ENCODE measurements around the gene BDNF.

The BDNF gene

DNA sequence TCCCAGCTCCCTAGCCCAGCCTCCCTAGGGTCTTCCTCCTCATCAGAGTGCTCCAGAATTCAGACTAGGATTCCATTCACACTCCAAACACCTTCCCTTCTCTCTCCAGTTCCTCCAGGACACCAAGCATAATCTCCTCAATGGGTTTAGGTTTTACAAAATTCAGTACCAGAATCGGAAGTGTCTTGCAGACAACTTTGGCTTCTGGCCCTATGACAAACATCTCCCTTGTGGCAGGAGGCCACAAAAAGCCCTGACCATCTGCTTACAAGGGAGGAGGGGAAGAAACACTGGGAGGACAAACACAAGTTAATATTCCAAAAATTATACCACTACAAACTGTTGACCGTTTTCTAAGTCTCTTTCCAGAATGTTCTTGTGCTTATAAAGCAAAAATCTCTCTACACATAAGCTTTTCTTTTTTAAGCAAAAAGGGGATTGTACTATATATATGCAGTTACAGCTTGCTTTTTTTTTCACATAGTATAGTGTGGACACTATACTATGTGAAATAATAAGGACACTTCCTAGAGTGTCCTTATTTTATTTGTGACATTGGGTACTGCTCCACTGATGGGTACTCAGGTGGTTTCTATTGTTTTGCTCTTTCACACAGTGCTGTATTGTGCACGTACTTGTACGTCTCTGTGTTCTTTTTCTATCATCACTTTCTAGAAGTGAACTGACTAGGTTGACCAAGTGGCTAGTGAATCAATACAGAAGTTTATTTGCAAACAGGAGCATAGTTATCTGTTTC lies 78.7 kb downstream of the BDNF start:
- Histone ChIP-seq H3K36me3 (ENCODE audit: insufficient read depth, low read length) (no peaks in the 10 kb centered on the region), H3K9me3 (replicated peaks; ENCODE audit: low read length) (no peaks in the 10 kb centered on the region), H3K4me3 (ENCODE audit: low read length) (no peak overlapping the region), H3K4me2 (ENCODE audit: low read length) (no peak overlapping the region), H3K27me3 (ENCODE audit: control insufficient read depth, insufficient read depth, low read length) (no peaks in the 10 kb centered on the region), H3K4me1 (ENCODE audit: control insufficient read depth, insufficient read depth, low read length) (peaks cover 23% of the 10 kb centered on the region), H3K9ac (ENCODE audit: low read depth, low read length) (no peak overlapping the region)

DNA sequence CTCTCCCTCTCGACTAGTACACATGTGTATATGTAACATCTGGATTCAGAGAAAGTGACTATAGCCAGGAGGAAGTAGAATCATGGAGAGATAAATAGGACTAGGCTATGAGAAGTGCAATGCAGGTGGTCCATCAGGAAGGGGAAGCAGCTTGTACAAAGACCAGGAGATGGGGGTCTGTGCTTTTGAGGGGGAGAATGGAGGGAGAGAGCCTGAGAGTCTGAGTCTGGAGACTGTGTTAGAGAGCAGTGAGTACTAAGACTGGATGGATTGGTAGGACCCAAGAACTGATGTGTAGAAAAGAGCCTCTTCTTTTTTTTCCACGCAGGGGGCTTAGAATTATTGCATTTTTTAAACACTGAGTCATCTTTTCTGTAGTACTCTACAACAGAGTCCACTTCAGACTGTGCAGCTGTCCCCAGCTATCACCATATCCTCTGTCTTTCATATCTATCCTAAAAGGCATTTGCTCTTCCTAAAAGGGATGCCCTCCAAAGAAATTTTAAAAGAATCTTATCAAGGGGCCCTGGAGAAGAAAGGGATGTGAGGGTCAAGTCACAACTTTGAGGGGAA lies 80.4 kb downstream of the BDNF start:
- Histone ChIP-seq H3K36me3 (ENCODE audit: insufficient read depth, low read length) (no peaks in the 10 kb centered on the region), H3K4me1 (ENCODE audit: control insufficient read depth, insufficient read depth, low read length) (peaks cover 23% of the 10 kb centered on the region), H3K4me3 (ENCODE audit: low read length) (no peak overlapping the region), H3K4me2 (ENCODE audit: low read length) (no peak overlapping the region), H3K27me3 (ENCODE audit: control insufficient read depth, insufficient read depth, low read length) (no peaks in the 10 kb centered on the region), H3K9ac (ENCODE audit: low read depth, low read length) (no peak overlapping the region), H3K9me3 (replicated peaks; ENCODE audit: low read length) (no peaks in the 10 kb centered on the region)

DNA sequence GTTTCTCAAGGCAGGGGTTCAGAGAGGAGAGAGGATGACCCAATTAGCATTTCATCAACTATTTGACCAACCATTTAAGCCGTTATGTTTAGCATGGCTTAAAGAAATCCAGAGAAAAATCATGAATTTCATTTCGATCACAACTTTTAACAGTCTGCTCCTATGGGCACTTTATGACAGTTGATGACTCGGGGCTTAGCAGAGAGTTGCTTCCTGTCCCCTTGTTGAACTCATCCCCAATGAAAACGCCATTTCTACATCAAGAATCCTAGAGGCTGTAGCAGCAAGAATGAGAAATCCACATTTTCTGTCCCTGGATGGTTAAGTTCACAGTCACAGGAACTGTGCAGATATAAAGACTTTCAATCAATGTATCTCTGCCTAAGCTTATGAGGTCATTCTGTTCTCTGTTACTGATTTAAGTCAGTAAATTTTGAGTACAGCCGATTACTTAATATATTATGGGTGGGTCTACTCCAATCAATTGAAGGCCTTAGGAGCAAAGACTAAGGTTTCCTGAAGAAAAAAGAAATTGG lies 81.1 kb downstream of the BDNF start:
- Histone ChIP-seq H3K9me3 (replicated peaks; ENCODE audit: low read length) (no peaks in the 10 kb centered on the region), H3K4me3 (ENCODE audit: low read length) (no peak overlapping the region), H3K27me3 (ENCODE audit: control insufficient read depth, insufficient read depth, low read length) (no peaks in the 10 kb centered on the region), H3K4me1 (ENCODE audit: control insufficient read depth, insufficient read depth, low read length) (peaks cover 23% of the 10 kb centered on the region), H3K36me3 (ENCODE audit: insufficient read depth, low read length) (no peaks in the 10 kb centered on the region), H3K4me2 (ENCODE audit: low read length) (peak overlapping the region; percentile 10), H3K9ac (ENCODE audit: low read depth, low read length) (no peak overlapping the region)

DNA sequence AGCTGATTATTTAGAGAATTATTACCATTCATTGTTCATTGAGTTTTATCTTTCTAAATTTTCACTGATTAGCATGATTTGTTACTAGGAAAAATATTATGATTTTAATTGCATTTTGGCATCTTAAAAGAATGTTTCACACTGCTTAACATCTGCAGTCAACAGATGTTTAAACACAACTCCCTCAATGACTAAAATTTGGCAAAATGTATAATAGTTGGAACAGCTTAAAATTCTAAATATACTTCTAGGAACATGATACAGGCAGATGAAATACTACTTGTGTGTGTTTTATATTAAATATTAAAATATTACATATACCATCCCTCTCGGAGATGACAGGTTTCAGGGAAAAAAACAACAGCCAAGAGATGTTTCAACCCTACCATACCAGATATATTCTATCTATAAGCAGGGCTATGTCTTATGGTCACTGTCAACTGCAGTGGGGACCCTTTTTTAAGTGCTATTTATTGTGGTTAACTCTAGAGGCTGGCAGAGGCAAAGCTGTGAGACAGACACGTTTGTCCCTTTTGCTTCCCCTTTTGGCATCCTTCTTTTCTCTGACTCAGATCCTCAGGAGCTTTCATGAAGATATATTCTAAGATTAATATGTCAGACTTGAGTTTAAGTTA lies 81.9 kb downstream of the BDNF start:
- Histone ChIP-seq H3K4me2 (ENCODE audit: low read length) (peak overlapping the region; percentile 10), H3K9me3 (replicated peaks; ENCODE audit: low read length) (no peaks in the 10 kb centered on the region), H3K4me3 (ENCODE audit: low read length) (no peak overlapping the region), H3K4me1 (ENCODE audit: control insufficient read depth, insufficient read depth, low read length) (peaks cover 27% of the 10 kb centered on the region), H3K9ac (ENCODE audit: low read depth, low read length) (no peak overlapping the region), H3K27me3 (ENCODE audit: control insufficient read depth, insufficient read depth, low read length) (no peaks in the 10 kb centered on the region), H3K36me3 (ENCODE audit: insufficient read depth, low read length) (no peaks in the 10 kb centered on the region)

DNA sequence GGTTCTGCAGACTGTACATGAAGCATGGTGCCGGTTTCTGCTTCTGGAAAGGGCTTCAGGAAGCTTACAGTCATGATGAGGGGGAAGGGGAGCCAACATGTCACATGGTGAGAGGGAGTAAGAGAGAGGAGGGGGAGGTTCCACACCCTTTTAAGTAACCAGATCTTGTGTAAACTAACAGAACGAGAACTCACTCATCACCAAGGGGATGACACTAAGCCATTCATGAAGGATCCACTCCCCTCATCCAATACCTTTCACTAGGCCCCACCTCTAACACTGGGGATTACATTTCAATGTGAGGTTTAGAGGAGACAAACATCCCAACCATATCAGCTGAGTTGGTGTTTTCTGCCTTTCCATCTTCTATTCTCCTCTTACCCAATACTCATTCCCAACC lies 83.5 kb downstream of the BDNF start:
- no peak overlapping the region for H3K4me2 ChIP-seq (ENCODE audit: low read length)
- no peak overlapping the region for H3K9ac ChIP-seq (ENCODE audit: low read depth, low read length)
- no peaks in the 10 kb centered on the region for H3K9me3 ChIP-seq (replicated peaks; ENCODE audit: low read length)
- no peaks in the 10 kb centered on the region for H3K36me3 ChIP-seq (ENCODE audit: insufficient read depth, low read length)
- no peak overlapping the region for H3K4me3 ChIP-seq (ENCODE audit: low read length)
- peaks cover 31% of the 10 kb centered on the region for H3K4me1 ChIP-seq (ENCODE audit: control insufficient read depth, insufficient read depth, low read length)
- no peaks in the 10 kb centered on the region for H3K27me3 ChIP-seq (ENCODE audit: control insufficient read depth, insufficient read depth, low read length)

DNA sequence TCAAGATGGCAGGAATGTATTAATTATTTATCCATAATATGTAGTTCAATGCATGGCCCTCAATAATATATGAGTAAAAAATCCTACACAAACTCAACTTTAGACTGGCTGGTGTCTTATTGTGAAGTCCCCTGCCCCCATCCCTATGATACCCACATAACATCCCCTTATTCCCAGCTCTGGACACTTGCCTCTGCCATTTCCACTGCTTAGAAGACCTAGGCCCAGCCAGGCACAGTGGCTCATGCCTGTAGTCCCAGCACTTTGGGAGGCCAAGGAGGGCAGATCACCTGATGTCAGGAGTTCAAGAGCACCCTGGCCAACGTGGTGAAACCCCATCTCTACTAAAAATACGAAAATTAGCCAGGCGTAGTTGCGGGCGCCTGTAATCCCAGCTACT lies 84.4 kb downstream of the BDNF start:
- Histone ChIP-seq H3K36me3 (ENCODE audit: insufficient read depth, low read length) (no peaks in the 10 kb centered on the region), H3K9me3 (replicated peaks; ENCODE audit: low read length) (no peaks in the 10 kb centered on the region), H3K4me2 (ENCODE audit: low read length) (no peak overlapping the region), H3K4me3 (ENCODE audit: low read length) (no peak overlapping the region), H3K4me1 (ENCODE audit: control insufficient read depth, insufficient read depth, low read length) (peaks cover 24% of the 10 kb centered on the region), H3K9ac (ENCODE audit: low read depth, low read length) (no peak overlapping the region), H3K27me3 (ENCODE audit: control insufficient read depth, insufficient read depth, low read length) (no peaks in the 10 kb centered on the region)

DNA sequence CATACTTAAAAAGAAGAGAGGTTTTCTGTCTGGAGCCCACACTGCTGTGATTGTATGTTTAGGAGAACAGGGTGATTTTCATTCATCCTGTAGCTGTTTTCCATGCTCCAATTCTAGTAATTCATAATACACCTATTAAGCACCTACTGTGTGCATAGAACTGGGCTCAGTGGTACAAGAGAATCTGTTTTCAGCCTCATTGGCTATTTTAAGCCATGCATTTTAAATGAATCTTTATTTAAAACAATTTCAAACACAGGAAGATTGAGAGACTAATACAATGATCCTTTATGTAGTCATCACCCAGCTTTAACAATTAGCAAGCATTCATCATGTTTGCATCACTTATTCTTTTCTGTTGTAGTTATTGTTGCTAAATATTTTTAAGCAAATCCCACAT lies 86.2 kb downstream of the BDNF start:
- Histone ChIP-seq H3K9me3 (replicated peaks; ENCODE audit: low read length) (no peaks in the 10 kb centered on the region), H3K9ac (ENCODE audit: low read depth, low read length) (no peak overlapping the region), H3K4me1 (ENCODE audit: control insufficient read depth, insufficient read depth, low read length) (peaks cover 16% of the 10 kb centered on the region)

DNA sequence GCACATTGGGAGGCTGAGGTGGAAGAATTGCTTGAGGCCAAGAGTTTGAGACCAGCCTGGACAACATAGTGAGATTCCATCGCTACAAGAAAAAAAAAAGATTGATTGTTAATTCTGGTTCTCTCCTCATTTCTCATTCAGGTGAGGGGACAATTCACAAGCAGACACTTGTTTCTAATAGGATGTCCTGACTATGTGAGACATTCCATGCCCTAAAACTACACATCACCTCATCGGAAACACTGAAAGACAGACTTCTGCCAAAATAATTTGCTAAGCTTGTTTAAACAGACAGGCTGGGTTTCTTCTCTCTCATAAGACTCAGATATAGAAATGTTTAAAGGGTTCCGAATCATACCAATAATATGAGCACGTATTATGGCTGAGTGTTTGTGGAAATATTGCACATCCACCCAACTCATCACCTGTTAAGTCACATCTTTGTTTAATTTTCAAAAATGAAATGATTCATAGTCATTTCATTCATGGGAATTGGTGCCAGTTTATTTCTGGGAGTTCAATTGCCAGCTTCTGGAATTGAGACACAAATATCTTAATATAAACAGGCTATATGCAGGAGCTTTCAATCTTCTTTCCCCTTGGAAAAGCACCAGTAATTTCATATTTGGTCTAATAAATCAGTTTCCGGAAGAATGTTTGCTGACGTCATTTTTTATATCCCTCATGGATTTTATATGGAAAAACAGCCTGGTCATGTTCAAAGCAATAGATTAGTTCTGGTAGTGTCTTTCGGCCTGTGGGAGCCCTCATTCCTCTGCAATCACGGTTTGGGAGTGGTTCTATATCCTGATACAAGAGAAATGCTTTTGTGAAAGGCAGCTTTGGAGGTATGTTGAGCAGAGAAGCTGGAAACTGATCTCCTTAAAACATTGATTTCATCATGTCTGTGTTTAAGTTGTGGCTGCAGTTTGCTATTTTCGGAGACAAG lies 87.0 kb downstream of the BDNF start:
- Histone ChIP-seq H3K9ac (ENCODE audit: low read depth, low read length) (no peak overlapping the region), H3K27me3 (ENCODE audit: control insufficient read depth, insufficient read depth, low read length) (no peaks in the 10 kb centered on the region), H3K4me1 (ENCODE audit: control insufficient read depth, insufficient read depth, low read length) (peaks cover 10% of the 10 kb centered on the region)

More for the DNA sequence above, 86.2 kb downstream of the BDNF start:
- no peaks in the 10 kb centered on the region for H3K36me3 ChIP-seq (ENCODE audit: insufficient read depth, low read length)
- no peaks in the 10 kb centered on the region for H3K27me3 ChIP-seq (ENCODE audit: control insufficient read depth, insufficient read depth, low read length)
- no peak overlapping the region for H3K4me3 ChIP-seq (ENCODE audit: low read length)
- H3K4me2 ChIP-seq (ENCODE audit: low read length): no peak overlapping the region

DNA sequence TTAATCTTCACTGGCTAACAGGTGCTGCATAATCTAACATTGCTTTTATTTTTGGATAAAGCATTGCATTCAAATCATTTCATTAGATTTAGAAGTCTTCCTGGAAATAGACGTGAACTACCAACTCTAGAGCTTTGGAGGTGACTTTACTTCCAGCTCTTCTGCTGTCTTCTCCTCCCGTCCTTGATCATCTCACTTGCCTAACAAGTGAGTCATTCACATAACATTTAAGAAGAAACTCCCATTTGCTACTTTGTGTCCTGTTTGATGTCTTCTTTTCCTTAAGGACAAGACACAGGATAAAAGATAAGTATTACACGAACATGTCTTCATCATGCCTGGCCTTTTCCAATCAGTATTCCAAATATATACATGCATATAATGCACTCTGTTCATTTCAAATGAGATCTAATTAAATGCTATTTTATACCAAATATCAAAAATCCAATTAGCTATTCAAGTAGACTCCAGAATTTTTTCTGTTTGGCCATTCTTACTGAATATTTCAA lies 88.3 kb downstream of the BDNF start:
- Histone ChIP-seq H3K9ac (ENCODE audit: low read depth, low read length) (no peak overlapping the region), H3K27me3 (ENCODE audit: control insufficient read depth, insufficient read depth, low read length) (no peaks in the 10 kb centered on the region), H3K4me1 (ENCODE audit: control insufficient read depth, insufficient read depth, low read length) (peaks cover 10% of the 10 kb centered on the region), H3K9me3 (replicated peaks; ENCODE audit: low read length) (no peaks in the 10 kb centered on the region), H3K4me3 (ENCODE audit: low read length) (no peak overlapping the region), H3K4me2 (ENCODE audit: low read length) (no peak overlapping the region), H3K36me3 (ENCODE audit: insufficient read depth, low read length) (no peaks in the 10 kb centered on the region)

More for the DNA sequence above, 87.0 kb downstream of the BDNF start:
- peak overlapping the region; percentile 25 for H3K4me2 ChIP-seq (ENCODE audit: low read length)
- H3K4me3 ChIP-seq (ENCODE audit: low read length): no peak overlapping the region
- H3K9me3 ChIP-seq (replicated peaks; ENCODE audit: low read length): no peaks in the 10 kb centered on the region
- H3K36me3 ChIP-seq (ENCODE audit: insufficient read depth, low read length): no peaks in the 10 kb centered on the region

DNA sequence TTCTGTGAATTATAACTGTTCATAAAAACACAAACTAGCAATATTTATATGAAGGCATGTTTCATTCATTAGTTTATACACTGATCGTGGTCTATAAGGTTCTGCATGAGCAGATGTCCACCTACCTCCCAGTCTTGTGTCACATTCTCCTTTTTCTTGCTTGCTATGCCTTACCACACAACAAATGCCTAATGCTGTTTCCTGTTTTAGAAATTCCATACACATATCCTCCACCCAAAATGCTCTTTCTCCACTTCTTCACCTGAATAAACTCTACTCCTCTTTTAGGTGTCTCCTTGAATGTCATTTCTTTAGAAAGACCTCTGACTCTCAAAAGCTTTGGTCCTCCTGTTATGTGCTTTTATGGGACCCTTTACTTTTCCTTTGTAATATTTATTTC lies 88.9 kb downstream of the BDNF start:
- H3K4me2 ChIP-seq (ENCODE audit: low read length): no peak overlapping the region
- no peaks in the 10 kb centered on the region for H3K36me3 ChIP-seq (ENCODE audit: insufficient read depth, low read length)
- no peaks in the 10 kb centered on the region for H3K27me3 ChIP-seq (ENCODE audit: control insufficient read depth, insufficient read depth, low read length)
- H3K9ac ChIP-seq (ENCODE audit: low read depth, low read length): no peak overlapping the region
- peaks cover 10% of the 10 kb centered on the region for H3K4me1 ChIP-seq (ENCODE audit: control insufficient read depth, insufficient read depth, low read length)
- H3K9me3 ChIP-seq (replicated peaks; ENCODE audit: low read length): no peaks in the 10 kb centered on the region
- no peak overlapping the region for H3K4me3 ChIP-seq (ENCODE audit: low read length)

DNA sequence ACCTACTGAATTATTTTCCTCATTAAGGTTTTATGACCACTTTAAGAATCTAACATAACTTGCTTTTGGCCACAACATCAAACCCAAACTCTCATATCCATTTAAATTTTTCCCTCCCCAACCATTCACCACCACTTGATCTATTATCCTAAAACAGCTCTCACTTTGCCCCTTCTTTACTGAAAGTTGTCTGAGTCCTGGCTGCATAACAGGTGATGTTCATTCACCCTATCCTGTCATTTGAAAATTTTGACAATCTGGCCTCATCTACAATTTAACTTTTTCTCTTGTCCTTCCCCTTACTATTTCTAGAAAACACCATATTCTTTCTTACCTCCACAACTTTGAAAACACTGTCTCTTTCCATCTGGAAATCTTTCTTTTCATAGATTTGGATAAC lies 89.3 kb downstream of the BDNF start:
- Histone ChIP-seq H3K4me2 (ENCODE audit: low read length) (no peak overlapping the region), H3K9ac (ENCODE audit: low read depth, low read length) (no peak overlapping the region), H3K4me3 (ENCODE audit: low read length) (no peak overlapping the region), H3K9me3 (replicated peaks; ENCODE audit: low read length) (no peaks in the 10 kb centered on the region), H3K4me1 (ENCODE audit: control insufficient read depth, insufficient read depth, low read length) (peaks cover 10% of the 10 kb centered on the region), H3K27me3 (ENCODE audit: control insufficient read depth, insufficient read depth, low read length) (no peaks in the 10 kb centered on the region), H3K36me3 (ENCODE audit: insufficient read depth, low read length) (no peaks in the 10 kb centered on the region)
